ENCODE results near the gene LY6G5C. TPM values are rescaled to one million over a fixed set of nuclear protein-coding genes. Genes with fewer than 3 reads are reported as not detected.

LY6G5C gene
- total and polyA plus RNA-seq, 9 of the 15 experiments (the other 6 are each of a cell fraction or from before 2014, with no cell fraction given), result 0.10 to 0.67 (median 0.46) TPM; not detected in 4

DNA sequence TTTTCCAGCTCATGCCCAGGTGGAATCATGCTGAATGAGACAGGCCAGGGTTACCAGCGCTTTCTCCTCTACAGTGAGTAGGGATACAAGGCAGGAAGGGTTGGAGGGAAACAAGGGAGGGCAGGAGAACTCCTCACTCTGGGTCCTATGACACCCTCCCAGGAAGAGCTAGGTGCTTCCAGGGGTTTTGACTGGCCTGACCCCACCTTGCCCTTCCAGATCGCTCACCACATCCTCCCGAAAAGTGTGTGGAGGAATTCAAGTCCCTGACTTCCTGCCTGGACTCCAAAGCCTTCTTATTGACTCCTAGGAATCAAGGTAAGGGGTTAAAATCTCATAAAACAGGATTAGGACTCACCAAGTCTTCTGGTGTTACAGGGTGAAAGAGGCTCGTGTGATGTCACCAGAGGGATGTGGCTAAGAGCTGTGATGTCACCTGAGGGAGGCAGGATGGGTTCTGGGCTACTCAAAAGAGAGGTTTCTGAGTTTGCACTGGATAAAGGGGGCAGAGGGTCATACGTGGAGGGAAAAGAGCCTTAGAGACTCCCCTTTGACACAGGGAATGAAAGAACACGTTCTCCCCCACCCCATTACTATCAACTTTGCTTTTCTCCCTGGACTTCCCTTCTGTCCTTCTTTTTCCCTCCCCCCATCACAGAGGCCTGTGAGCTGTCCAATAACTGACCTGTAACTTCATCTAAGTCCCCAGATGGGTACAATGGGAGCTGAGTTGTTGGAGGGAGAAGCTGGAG is 23.3 kb downstream of the LY6G5C start (continued):
- TF ChIP-seq EZH2 (IDR thresholded peaks at IDR 0.05; ENCODE audit: borderline replicate concordance, low read depth, low read length) (no peak), SNIP1 (IDR thresholded peaks at IDR 0.05; ENCODE audit: low read depth) (no peak), CEBPB (tag; IDR thresholded peaks at IDR 0.05) (no peak), EWSR1 (IDR thresholded peaks at IDR 0.05; ENCODE audit: borderline replicate concordance, low read depth, partially characterized antibody) (no peak), SMARCB1 (IDR thresholded peaks at IDR 0.05; ENCODE audit: insufficient read length, low read depth) (no peak), TARDBP (IDR thresholded peaks at IDR 0.05) (no peak), SRSF9 (IDR thresholded peaks at IDR 0.05; ENCODE audit: borderline replicate concordance, low read depth, low read length) (no peak), CBFB (CRISPR knock-in tag; IDR thresholded peaks at IDR 0.05) (no peak), RBM25 (IDR thresholded peaks at IDR 0.05; ENCODE audit: low read depth, low read length, severe bottlenecking) (no peak)
- TF ChIP-seq, protein P1, sequence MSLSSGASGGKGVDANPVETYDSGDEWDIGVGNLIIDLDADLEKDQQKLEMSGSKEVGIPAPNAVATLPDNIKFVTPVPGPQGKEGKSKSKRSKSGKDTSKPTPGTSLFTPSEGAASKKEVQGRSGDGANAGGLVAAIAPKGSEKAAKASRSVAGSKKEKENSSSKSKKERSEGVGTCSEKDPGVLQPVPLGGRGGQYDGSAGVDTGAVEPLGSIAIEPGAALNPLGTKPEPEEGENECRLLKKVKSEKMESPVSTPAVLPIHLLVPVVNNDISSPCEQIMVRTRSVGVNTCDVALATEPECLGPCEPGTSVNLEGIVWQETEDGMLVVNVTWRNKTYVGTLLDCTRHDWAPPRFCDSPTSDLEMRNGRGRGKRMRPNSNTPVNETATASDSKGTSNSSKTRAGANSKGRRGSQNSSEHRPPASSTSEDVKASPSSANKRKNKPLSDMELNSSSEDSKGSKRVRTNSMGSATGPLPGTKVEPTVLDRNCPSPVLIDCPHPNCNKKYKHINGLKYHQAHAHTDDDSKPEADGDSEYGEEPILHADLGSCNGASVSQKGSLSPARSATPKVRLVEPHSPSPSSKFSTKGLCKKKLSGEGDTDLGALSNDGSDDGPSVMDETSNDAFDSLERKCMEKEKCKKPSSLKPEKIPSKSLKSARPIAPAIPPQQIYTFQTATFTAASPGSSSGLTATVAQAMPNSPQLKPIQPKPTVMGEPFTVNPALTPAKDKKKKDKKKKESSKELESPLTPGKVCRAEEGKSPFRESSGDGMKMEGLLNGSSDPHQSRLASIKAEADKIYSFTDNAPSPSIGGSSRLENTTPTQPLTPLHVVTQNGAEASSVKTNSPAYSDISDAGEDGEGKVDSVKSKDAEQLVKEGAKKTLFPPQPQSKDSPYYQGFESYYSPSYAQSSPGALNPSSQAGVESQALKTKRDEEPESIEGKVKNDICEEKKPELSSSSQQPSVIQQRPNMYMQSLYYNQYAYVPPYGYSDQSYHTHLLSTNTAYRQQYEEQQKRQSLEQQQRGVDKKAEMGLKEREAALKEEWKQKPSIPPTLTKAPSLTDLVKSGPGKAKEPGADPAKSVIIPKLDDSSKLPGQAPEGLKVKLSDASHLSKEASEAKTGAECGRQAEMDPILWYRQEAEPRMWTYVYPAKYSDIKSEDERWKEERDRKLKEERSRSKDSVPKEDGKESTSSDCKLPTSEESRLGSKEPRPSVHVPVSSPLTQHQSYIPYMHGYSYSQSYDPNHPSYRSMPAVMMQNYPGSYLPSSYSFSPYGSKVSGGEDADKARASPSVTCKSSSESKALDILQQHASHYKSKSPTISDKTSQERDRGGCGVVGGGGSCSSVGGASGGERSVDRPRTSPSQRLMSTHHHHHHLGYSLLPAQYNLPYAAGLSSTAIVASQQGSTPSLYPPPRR (CRISPR knock-in tag; IDR thresholded peaks at IDR 0.05; ENCODE audit: borderline replicate concordance), result no peak
- TF ChIP-seq, protein P2, sequence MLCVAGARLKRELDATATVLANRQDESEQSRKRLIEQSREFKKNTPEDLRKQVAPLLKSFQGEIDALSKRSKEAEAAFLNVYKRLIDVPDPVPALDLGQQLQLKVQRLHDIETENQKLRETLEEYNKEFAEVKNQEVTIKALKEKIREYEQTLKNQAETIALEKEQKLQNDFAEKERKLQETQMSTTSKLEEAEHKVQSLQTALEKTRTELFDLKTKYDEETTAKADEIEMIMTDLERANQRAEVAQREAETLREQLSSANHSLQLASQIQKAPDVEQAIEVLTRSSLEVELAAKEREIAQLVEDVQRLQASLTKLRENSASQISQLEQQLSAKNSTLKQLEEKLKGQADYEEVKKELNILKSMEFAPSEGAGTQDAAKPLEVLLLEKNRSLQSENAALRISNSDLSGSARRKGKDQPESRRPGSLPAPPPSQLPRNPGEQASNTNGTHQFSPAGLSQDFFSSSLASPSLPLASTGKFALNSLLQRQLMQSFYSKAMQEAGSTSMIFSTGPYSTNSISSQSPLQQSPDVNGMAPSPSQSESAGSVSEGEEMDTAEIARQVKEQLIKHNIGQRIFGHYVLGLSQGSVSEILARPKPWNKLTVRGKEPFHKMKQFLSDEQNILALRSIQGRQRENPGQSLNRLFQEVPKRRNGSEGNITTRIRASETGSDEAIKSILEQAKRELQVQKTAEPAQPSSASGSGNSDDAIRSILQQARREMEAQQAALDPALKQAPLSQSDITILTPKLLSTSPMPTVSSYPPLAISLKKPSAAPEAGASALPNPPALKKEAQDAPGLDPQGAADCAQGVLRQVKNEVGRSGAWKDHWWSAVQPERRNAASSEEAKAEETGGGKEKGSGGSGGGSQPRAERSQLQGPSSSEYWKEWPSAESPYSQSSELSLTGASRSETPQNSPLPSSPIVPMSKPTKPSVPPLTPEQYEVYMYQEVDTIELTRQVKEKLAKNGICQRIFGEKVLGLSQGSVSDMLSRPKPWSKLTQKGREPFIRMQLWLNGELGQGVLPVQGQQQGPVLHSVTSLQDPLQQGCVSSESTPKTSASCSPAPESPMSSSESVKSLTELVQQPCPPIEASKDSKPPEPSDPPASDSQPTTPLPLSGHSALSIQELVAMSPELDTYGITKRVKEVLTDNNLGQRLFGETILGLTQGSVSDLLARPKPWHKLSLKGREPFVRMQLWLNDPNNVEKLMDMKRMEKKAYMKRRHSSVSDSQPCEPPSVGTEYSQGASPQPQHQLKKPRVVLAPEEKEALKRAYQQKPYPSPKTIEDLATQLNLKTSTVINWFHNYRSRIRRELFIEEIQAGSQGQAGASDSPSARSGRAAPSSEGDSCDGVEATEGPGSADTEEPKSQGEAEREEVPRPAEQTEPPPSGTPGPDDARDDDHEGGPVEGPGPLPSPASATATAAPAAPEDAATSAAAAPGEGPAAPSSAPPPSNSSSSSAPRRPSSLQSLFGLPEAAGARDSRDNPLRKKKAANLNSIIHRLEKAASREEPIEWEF (CRISPR knock-in tag; IDR thresholded peaks at IDR 0.05), result 0 out of 2 replicates have a peak, but pooled peaks have one; percentile 50
- TF ChIP-seq, protein P3, sequence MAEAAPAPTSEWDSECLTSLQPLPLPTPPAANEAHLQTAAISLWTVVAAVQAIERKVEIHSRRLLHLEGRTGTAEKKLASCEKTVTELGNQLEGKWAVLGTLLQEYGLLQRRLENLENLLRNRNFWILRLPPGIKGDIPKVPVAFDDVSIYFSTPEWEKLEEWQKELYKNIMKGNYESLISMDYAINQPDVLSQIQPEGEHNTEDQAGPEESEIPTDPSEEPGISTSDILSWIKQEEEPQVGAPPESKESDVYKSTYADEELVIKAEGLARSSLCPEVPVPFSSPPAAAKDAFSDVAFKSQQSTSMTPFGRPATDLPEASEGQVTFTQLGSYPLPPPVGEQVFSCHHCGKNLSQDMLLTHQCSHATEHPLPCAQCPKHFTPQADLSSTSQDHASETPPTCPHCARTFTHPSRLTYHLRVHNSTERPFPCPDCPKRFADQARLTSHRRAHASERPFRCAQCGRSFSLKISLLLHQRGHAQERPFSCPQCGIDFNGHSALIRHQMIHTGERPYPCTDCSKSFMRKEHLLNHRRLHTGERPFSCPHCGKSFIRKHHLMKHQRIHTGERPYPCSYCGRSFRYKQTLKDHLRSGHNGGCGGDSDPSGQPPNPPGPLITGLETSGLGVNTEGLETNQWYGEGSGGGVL (CRISPR knock-in tag; IDR thresholded peaks at IDR 0.05), result no peak
